Mesodermal cell (in vitro differentiated cells): ENCODE results near the gene ZNF526.

ENCODE experiments used
- H3K27ac ChIP-seq: 2 replicates; pipeline ENCODE4 v1.7.0; 2013; ENCODE audit warnings: mild to moderate bottlenecking, low read depth, low read length, moderate library complexity; ENCODE audit not compliant: severe bottlenecking
- H3K36me3 ChIP-seq: 2 replicates; pipeline ENCODE4 v1.7.1; 2013; ENCODE audit warnings: mild to moderate bottlenecking, low read length, moderate library complexity; ENCODE audit not compliant: control insufficient read depth, insufficient read depth
- H3K4me1 ChIP-seq: one replicate; pipeline ENCODE4 v1.7.1; 2013; ENCODE audit warnings: mild to moderate bottlenecking, low read length; ENCODE audit not compliant: insufficient read depth, control insufficient read depth, poor library complexity, severe bottlenecking
- H3K4me3 ChIP-seq: 2 replicates; pipeline ENCODE4 v1.7.0; 2013; ENCODE audit warnings: low read length, control low read depth, mild to moderate bottlenecking; ENCODE audit not compliant: insufficient read depth, poor library complexity, severe bottlenecking; ENCODE audit errors: extremely low read depth
- H3K9me3 ChIP-seq: 2 replicates; pipeline ENCODE4 v1.7.1; 2013; ENCODE audit warnings: mild to moderate bottlenecking, low read length, moderate library complexity; ENCODE audit not compliant: control insufficient read depth
- WGBS, 2 experiments: methylation state at CpG; one replicate each; pipeline ENCODE4 v1.1.5; 2013; ENCODE audit warnings: missing lambda C conversion rate in 2 of 2; ENCODE audit not compliant: insufficient coverage in 2 of 2; 5-methylcytosine and 5-hydroxymethylcytosine counted together

Gene ZNF526

GRCh38 chr19:42248270-42249148 lies 28.4 kb downstream of the ZNF526 start:
- Histone ChIP-seq H3K9me3 (no peaks in the 10 kb centered on the region), H3K4me1 (peaks cover 56% of the 10 kb centered on the region), H3K27ac (no peak overlapping the region), H3K36me3 (peaks cover 49% of the 10 kb centered on the region), H3K4me3 (no peak overlapping the region)
- 96% methylated on average over 33 to 39 of the region's 41 CpGs for WGBS, 2 experiments

- H3K4me3 ChIP-seq = no peak overlapping the region
- peaks cover 52% of the 10 kb centered on the region for H3K4me1 ChIP-seq
- no peaks in the 10 kb centered on the region for H3K9me3 ChIP-seq
- WGBS, 2 experiments = 96 to 98% methylated on average over 25 to 35 of the region's 36 CpGs
- H3K36me3 ChIP-seq = peaks cover 49% of the 10 kb centered on the region
- H3K27ac ChIP-seq = no peak overlapping the region
Observed at GRCh38 chr19:42249149-42249750, 29.1 kb downstream of the ZNF526 start.

- H3K4me3 ChIP-seq = no peak overlapping the region
- peaks cover 49% of the 10 kb centered on the region for H3K36me3 ChIP-seq
- 90 to 98% methylated on average over 5 of the region's 6 CpGs for WGBS, 2 experiments
- H3K4me1 ChIP-seq = peaks cover 52% of the 10 kb centered on the region
- H3K9me3 ChIP-seq = no peaks in the 10 kb centered on the region
- no peak overlapping the region for H3K27ac ChIP-seq
Observed at GRCh38 chr19:42249769-42250168, 29.7 kb downstream of the ZNF526 start.

GRCh38 chr19:42250183-42250665 lies 30.1 kb downstream of the ZNF526 start:
- H3K4me3 ChIP-seq = no peak overlapping the region
- H3K4me1 ChIP-seq = peaks cover 49% of the 10 kb centered on the region
- peaks cover 49% of the 10 kb centered on the region for H3K36me3 ChIP-seq
- WGBS, 2 experiments = 95 to 98% methylated on average over 14 to 15 of the region's 15 CpGs
- no peak overlapping the region for H3K27ac ChIP-seq
- no peaks in the 10 kb centered on the region for H3K9me3 ChIP-seq

GRCh38 chr19:42250666-42251531 lies 30.8 kb downstream of the ZNF526 start:
- WGBS, 2 experiments = 84 to 90% methylated on average over 6 to 7 of the region's 19 CpGs
- Histone ChIP-seq H3K9me3 (no peaks in the 10 kb centered on the region), H3K4me1 (peaks cover 49% of the 10 kb centered on the region), H3K4me3 (peak overlapping the region; percentile 8), H3K36me3 (peaks cover 49% of the 10 kb centered on the region), H3K27ac (no peak overlapping the region)

- 87 to 90% methylated on average over 4 of the region's 4 CpGs for whole genome bisulfite sequencing, 2 experiments
- H3K4me1 ChIP-seq = peaks cover 47% of the 10 kb centered on the region
- no peaks in the 10 kb centered on the region for H3K9me3 ChIP-seq
- H3K4me3 ChIP-seq = peak overlapping the region; percentile 96
- peak overlapping the region; percentile 36 for H3K27ac ChIP-seq
- H3K36me3 ChIP-seq = peaks cover 44% of the 10 kb centered on the region
Observed at GRCh38 chr19:42251572-42252358, 31.7 kb downstream of the ZNF526 start.

- WGBS, 2 experiments = 24 to 26% methylated on average over 9 to 12 of the region's 27 CpGs
- H3K9me3 ChIP-seq = no peaks in the 10 kb centered on the region
- H3K36me3 ChIP-seq = peaks cover 39% of the 10 kb centered on the region
- peak overlapping the region; percentile 96 for H3K4me3 ChIP-seq
- H3K4me1 ChIP-seq = peaks cover 45% of the 10 kb centered on the region
- H3K27ac ChIP-seq = peak overlapping the region; percentile 81
Observed at GRCh38 chr19:42252365-42253244, 32.5 kb downstream of the ZNF526 start.

GRCh38 chr19:42253245-42254088 lies 33.4 kb downstream of the ZNF526 start:
- H3K4me3 ChIP-seq = peak overlapping the region; percentile 96
- H3K4me1 ChIP-seq = peaks cover 37% of the 10 kb centered on the region
- H3K27ac ChIP-seq = peak overlapping the region; percentile 88
- no peaks in the 10 kb centered on the region for H3K9me3 ChIP-seq
- H3K36me3 ChIP-seq = peaks cover 33% of the 10 kb centered on the region
- 0% methylated on average over 8 to 27 of the region's 71 CpGs for WGBS, 2 experiments
